Ovary (tissue), 9 donors: Measurements from ENCODE around the gene KRT3. TPM values are rescaled to one million over a fixed set of nuclear protein-coding genes. Genes with fewer than 3 reads are reported as not detected.
"Not testable (repeated sequence)": the region's sequence is repeated elsewhere in the genome, so short reads cannot be mapped to it uniquely, and the experiment has no call there.

ENCODE experiments used
- DNase-seq, 5 donors: peaks; one replicate each; pipeline ENCODE4 v3.0.0-alpha.2; 2019 to 2020
- H3K27ac ChIP-seq, 2 donors: fragments of 200-600 bp; one replicate each; pipeline versions ENCODE4 v1.5.1 to v1.8.0; 2019 to 2022
- H3K27me3 ChIP-seq: fragments of 200-600 bp; one replicate; pipeline ENCODE4 v1.8.0; 2022
- H3K36me3 ChIP-seq: fragments of 200-600 bp; sonication (generic); one replicate; pipeline ENCODE4 v1.5.1; 2019
- H3K4me1 ChIP-seq: one replicate; pipeline ENCODE4 v1.8.1; 2013; ENCODE audit warnings: mild to moderate bottlenecking, moderate library complexity; ENCODE audit not compliant: insufficient read depth
- H3K4me3 ChIP-seq: fragments of 200-600 bp; sonication (generic); one replicate; pipeline ENCODE4 v1.5.1; 2017
- H3K9me3 ChIP-seq, 2 donors: fragments of 200-600 bp in 1 of 2; sonication (generic) in 1 of 2; one replicate each; pipeline versions ENCODE4 v1.5.1 to v1.8.1; 2013 to 2019; ENCODE audit warnings: mild to moderate bottlenecking in 1 of 2, moderate library complexity in 1 of 2
- CTCF ChIP-seq, 3 donors: fragments of 450-650 bp in 2 of 3; fragments of 200-600 bp in 1 of 3; IDR thresholded peaks; one replicate each; pipeline versions ENCODE4 v1.5.1 to v1.8.0; 2016 to 2022; ENCODE audit warnings: antibody characterized with exemption in 3 of 3, mild to moderate bottlenecking in 1 of 3
- EP300 ChIP-seq: sonication (generic); formaldehyde crosslinking; IDR thresholded peaks from one replicate; pipeline ENCODE4 v1.6.1; 2017; ENCODE audit warnings: antibody characterized with exemption
- POLR2A ChIP-seq: fragments of 450-650 bp; IDR thresholded peaks from one replicate; pipeline ENCODE4 v1.6.1; 2017; ENCODE audit warnings: antibody characterized with exemption, mild to moderate bottlenecking, moderate library complexity
- WGBS, 3 donors: extraction: QIAGEN DNeasy Blood & Tissue Kit in 1 of 3; methylation state at CpG; one replicate each; pipeline versions ENCODE4 v1.1.5 to v1.1.7; 2013 to 2017; 5-methylcytosine and 5-hydroxymethylcytosine counted together
- intact Hi-C, 4 donors: fragments of 100-400 bp; cut with DNase I; formaldehyde crosslinking; loops; one replicate each; pipeline versions ENCODE4 v1.11.0 to v1.15.1; 2022 to 2023
- polyA plus RNA-seq, 2 donors: library from polyadenylated mRNA; stranded (reverse); fragments of 200-250 nt in 1 of 2; fragments of 350-450 nt in 1 of 2; fragmentation: Illumina TruSeq in 1 of 2; extraction: RNeasy Lipid Tissue Mini Kit (QIAGEN cat#74804) in 1 of 2; gene quantifications; one replicate each; pipeline ENCODE4 v1.2.3, GENCODE V29; 2013 to 2014
- total RNA-seq, 7 donors: library from RNA; depleted of rRNA in 2 of 7; stranded (reverse); fragments of >200 nt in 2 of 7; fragmentation: NEBNext Ultra II Directional in 3 of 7; extraction: Animal tissue kit (Norgen Biotek cat#: 25700) in 3 of 7; gene quantifications; one replicate each; pipeline versions ENCODE4 v1.1.0 to v1.2.4, GENCODE V29; 2016 to 2023
- donor health status: DM: no; HTN: no; CAD: no; lungs with moderate emphysema.
- donor health status: DM: no; HTN: no; CAD: no.
- donor health status: Bipolar disorder and iron deficiency.
- donor health status: DM: yes; HTN: yes; CAD: no.
- donor health status: DM: no; HTN: no; CAD: no.
- donor health status: DM: yes; HTN: yes; CAD: no.

KRT3 gene
- total and polyA plus RNA-seq, 9 donors = not detected

- H3K4me1 ChIP-seq = no peaks in the 10 kb centered on the region
- H3K4me3 ChIP-seq = no peak overlapping the region
- TF ChIP-seq EP300 (no peak), CTCF (IDR thresholded peaks at IDR 0.05) (no peak), POLR2A (no peak)
- WGBS, 3 donors = 52 to 59% (median 53%) methylated on average over 1 of the region's 1 CpG
- no peak for DNase-seq
- H3K9me3 ChIP-seq = no peaks in the 10 kb centered on the region
- no peaks in the 10 kb centered on the region for H3K36me3 ChIP-seq
- H3K27me3 ChIP-seq = no peaks in the 10 kb centered on the region
- intact Hi-C loops = no loop called here
- H3K27ac ChIP-seq = no peak overlapping the region
Measured at GRCh38 chr12:52765702-52766101, 30.2 kb downstream of the KRT3 start.

- H3K27me3 ChIP-seq = no peaks in the 10 kb centered on the region
- no peak overlapping the region for H3K27ac ChIP-seq
- H3K4me3 ChIP-seq = no peak overlapping the region
- no peak for DNase-seq
- WGBS, 3 donors = 63 to 73% (median 73%) methylated on average over 2 of the region's 2 CpGs
- intact Hi-C loops = no loop called here
- TF ChIP-seq CTCF (IDR thresholded peaks at IDR 0.05) (no peak), EP300 (no peak), POLR2A (no peak)
- no peaks in the 10 kb centered on the region for H3K9me3 ChIP-seq
- no peaks in the 10 kb centered on the region for H3K36me3 ChIP-seq
- H3K4me1 ChIP-seq = no peaks in the 10 kb centered on the region
Measured at GRCh38 chr12:52763991-52764390, 31.9 kb downstream of the KRT3 start.

- H3K36me3 ChIP-seq = no peaks in the 10 kb centered on the region
- TF ChIP-seq EP300 (no peak), POLR2A (no peak), CTCF (IDR thresholded peaks at IDR 0.05) (no peak)
- intact Hi-C loops = no loop called here
- H3K27ac ChIP-seq = no peak overlapping the region
- WGBS, 3 donors = 75 to 82% (median 80%) methylated on average over 9 of the region's 9 CpGs
- H3K27me3 ChIP-seq = no peaks in the 10 kb centered on the region
- H3K4me3 ChIP-seq = no peak overlapping the region
- H3K4me1 ChIP-seq = no peaks in the 10 kb centered on the region
- no peak for DNase-seq
- no peaks in the 10 kb centered on the region for H3K9me3 ChIP-seq
Measured at GRCh38 chr12:52763036-52763659, 32.8 kb downstream of the KRT3 start.

- no peak for TF ChIP-seq EP300
- no peak for TF ChIP-seq POLR2A
- no peak for TF ChIP-seq CTCF (IDR thresholded peaks at IDR 0.05)
- Histone ChIP-seq H3K4me1 (no peaks in the 10 kb centered on the region), H3K27me3 (no peaks in the 10 kb centered on the region), H3K27ac (no peak overlapping the region), H3K9me3 (no peaks in the 10 kb centered on the region), H3K36me3 (no peaks in the 10 kb centered on the region), H3K4me3 (no peak overlapping the region)
- intact Hi-C loops = no loop called here
- WGBS, 3 donors = 88 to 93% (median 91%) methylated on average over 2 of the region's 2 CpGs
- no peak for DNase-seq
Measured at GRCh38 chr12:52761802-52762201, 34.1 kb downstream of the KRT3 start.

- H3K27me3 ChIP-seq, H3K9me3 ChIP-seq, intact Hi-C loops, DNase-seq, H3K36me3 ChIP-seq, H3K4me3 ChIP-seq, H3K4me1 ChIP-seq, H3K27ac ChIP-seq: not testable (repeated sequence)
- 86 to 90% (median 86%) methylated on average over 8 of the region's 8 CpGs for WGBS, 3 donors
Measured at GRCh38 chr12:52761218-52761617, 34.7 kb downstream of the KRT3 start.
